Subcutaneous abdominal adipose tissue (tissue), 5 donors: Measurements from ENCODE around the gene IGFBPL1.
"Not testable (repeated sequence)": the region's sequence is repeated elsewhere in the genome, so short reads cannot be mapped to it uniquely, and the experiment has no call there.

Experiments
- H3K27ac ChIP-seq: one replicate; pipeline ENCODE4 v1.7.0; 2013; ENCODE audit warnings: low read depth, mild to moderate bottlenecking, inconsistent platforms, low read length, moderate library complexity
- H3K27me3 ChIP-seq, 5 donors: one replicate each; pipeline ENCODE4 v1.7.0; 2013; ENCODE audit warnings: low read length in 5 of 5, inconsistent platforms in 1 of 5; ENCODE audit not compliant: control insufficient read depth in 5 of 5, insufficient read depth in 4 of 5
- H3K36me3 ChIP-seq, 5 donors: one replicate each; pipeline ENCODE4 v1.7.0; 2013; ENCODE audit warnings: low read length in 5 of 5; ENCODE audit not compliant: control insufficient read depth in 5 of 5, insufficient read depth in 5 of 5
- H3K4me1 ChIP-seq, 5 donors: one replicate each; pipeline ENCODE4 v1.7.0; 2013; ENCODE audit warnings: low read length in 5 of 5, mild to moderate bottlenecking in 3 of 5, moderate library complexity in 1 of 5; ENCODE audit not compliant: control insufficient read depth in 5 of 5, insufficient read depth in 5 of 5
- H3K4me3 ChIP-seq, 5 donors: one replicate each; pipeline ENCODE4 v1.7.0; 2013; ENCODE audit warnings: low read length in 5 of 5, low read depth in 1 of 5
- H3K9ac ChIP-seq, 5 donors: one replicate each; pipeline ENCODE4 v1.7.0; 2013; ENCODE audit warnings: low read length in 5 of 5, mild to moderate bottlenecking in 4 of 5, moderate library complexity in 3 of 5
- H3K9me3 ChIP-seq, 5 donors: one replicate each; pipeline ENCODE4 v1.7.0; 2013; ENCODE audit warnings: low read length in 5 of 5; ENCODE audit not compliant: control insufficient read depth in 5 of 5
- donor health status: healthy.
- donor health status: healthy.
- donor health status: healthy.
- donor health status: healthy.
- donor health status: healthy.

Gene IGFBPL1

GRCh38 chr9:38384990-38385848, 39.0 kb downstream of the IGFBPL1 start:
- peaks cover 6 to 23% (median 17%) of the 10 kb centered on the region in 5 donors for H3K4me1 ChIP-seq
- no peak overlapping the region for H3K27ac ChIP-seq
- H3K9me3 ChIP-seq, result peaks cover 0 to 13% (median 11%) of the 10 kb centered on the region in 5 donors
- no peaks in the 10 kb centered on the region for H3K36me3 ChIP-seq
- H3K9ac ChIP-seq, result no peak overlapping the region
- no peak overlapping the region for H3K4me3 ChIP-seq
- no peaks in the 10 kb centered on the region for H3K27me3 ChIP-seq

GRCh38 chr9:38382141-38382540, 42.1 kb downstream of the IGFBPL1 start:
- peaks cover 0 to under 1% (median 0%) of the 10 kb centered on the region in 5 donors for H3K4me1 ChIP-seq
- no peak overlapping the region for H3K27ac ChIP-seq

GRCh38 chr9:38380872-38381534, 43.3 kb downstream of the IGFBPL1 start:
- Histone ChIP-seq H3K4me1 (peaks cover 0 to 3% (median 0%) of the 10 kb centered on the region in 5 donors), H3K27ac (no peak overlapping the region)

More at GRCh38 chr9:38382141-38382540, 42.1 kb downstream of the IGFBPL1 start:
- peaks cover 0 to 13% (median 11%) of the 10 kb centered on the region in 5 donors for H3K9me3 ChIP-seq
- H3K36me3 ChIP-seq, result no peaks in the 10 kb centered on the region
- no peak overlapping the region for H3K9ac ChIP-seq
- no peaks in the 10 kb centered on the region for H3K27me3 ChIP-seq
- H3K4me3 ChIP-seq, result no peak overlapping the region

GRCh38 chr9:38380230-38380871, 43.9 kb downstream of the IGFBPL1 start:
- H3K4me1 ChIP-seq, result peaks cover 0 to 3% (median 0%) of the 10 kb centered on the region in 5 donors
- H3K9me3 ChIP-seq, result peaks cover 0 to 12% (median 9%) of the 10 kb centered on the region in 5 donors
- no peak overlapping the region for H3K27ac ChIP-seq
- no peaks in the 10 kb centered on the region for H3K27me3 ChIP-seq
- H3K4me3 ChIP-seq, result no peak overlapping the region
- H3K36me3 ChIP-seq, result no peaks in the 10 kb centered on the region
- no peak overlapping the region for H3K9ac ChIP-seq

More at GRCh38 chr9:38380872-38381534, 43.3 kb downstream of the IGFBPL1 start:
- Histone ChIP-seq H3K27me3 (no peaks in the 10 kb centered on the region), H3K36me3 (no peaks in the 10 kb centered on the region), H3K9me3 (peaks cover 0 to 13% (median 11%) of the 10 kb centered on the region in 5 donors), H3K9ac (no peak overlapping the region), H3K4me3 (no peak overlapping the region)

- H3K27me3 ChIP-seq, H3K36me3 ChIP-seq, H3K27ac ChIP-seq, H3K4me1 ChIP-seq, H3K9ac ChIP-seq, H3K9me3 ChIP-seq, H3K4me3 ChIP-seq: not testable (repeated sequence)
These were observed 46.7 kb downstream of the IGFBPL1 start for GRCh38 chr9:38377336-38378083.

GRCh38 chr9:38376021-38376670, 48.1 kb downstream of the IGFBPL1 start:
- H3K36me3 ChIP-seq, result no peaks in the 10 kb centered on the region
- peaks cover 0 to 3% (median 0%) of the 10 kb centered on the region in 5 donors for H3K4me1 ChIP-seq
- no peak overlapping the region for H3K4me3 ChIP-seq
- no peaks in the 10 kb centered on the region for H3K9me3 ChIP-seq
- H3K9ac ChIP-seq, result no peak overlapping the region
- H3K27ac ChIP-seq, result no peak overlapping the region
- peaks cover 0 to 3% (median 0%) of the 10 kb centered on the region in 5 donors for H3K27me3 ChIP-seq

- H3K9me3 ChIP-seq, result no peaks in the 10 kb centered on the region
- no peak overlapping the region for H3K4me3 ChIP-seq
- H3K27me3 ChIP-seq, result peaks cover 0 to 3% (median 0%) of the 10 kb centered on the region in 5 donors
- peaks cover 0 to 3% (median 0%) of the 10 kb centered on the region in 5 donors for H3K4me1 ChIP-seq
- H3K9ac ChIP-seq, result no peak overlapping the region
- H3K36me3 ChIP-seq, result no peaks in the 10 kb centered on the region
- H3K27ac ChIP-seq, result no peak overlapping the region
These were observed 48.7 kb downstream of the IGFBPL1 start for GRCh38 chr9:38375572-38375963.

- Histone ChIP-seq H3K9me3 (no peaks in the 10 kb centered on the region), H3K36me3 (no peaks in the 10 kb centered on the region), H3K27ac (no peak overlapping the region), H3K27me3 (peaks cover 0 to 3% (median 0%) of the 10 kb centered on the region in 5 donors), H3K4me1 (peaks cover 0 to 3% (median 0%) of the 10 kb centered on the region in 5 donors), H3K9ac (peak overlapping the region in 1 of 5 donors; percentile 6), H3K4me3 (no peak overlapping the region)
These were observed 49.2 kb downstream of the IGFBPL1 start for GRCh38 chr9:38374847-38375571.

GRCh38 chr9:38373679-38374078, 50.6 kb downstream of the IGFBPL1 start:
- no peak overlapping the region for H3K4me3 ChIP-seq
- no peaks in the 10 kb centered on the region for H3K36me3 ChIP-seq
- no peak overlapping the region for H3K27ac ChIP-seq
- H3K9me3 ChIP-seq, result no peaks in the 10 kb centered on the region
- H3K27me3 ChIP-seq, result peaks cover 0 to 6% (median 0%) of the 10 kb centered on the region in 5 donors
- H3K9ac ChIP-seq, result no peak overlapping the region
- H3K4me1 ChIP-seq, result peaks cover 0 to 3% (median 0%) of the 10 kb centered on the region in 5 donors
